BE2C (cell line): ENCODE results near the gene TGM4.

Experiments
- DNase-seq: peaks from one replicate; pipeline ENCODE4 v3.0.0-alpha.2; 2020
- H3K27me3 ChIP-seq: fragments of 250-450 bp; sonication (Bioruptor Pico); 2 replicates; pipeline ENCODE4 v1.5.1; 2020; ENCODE audit warnings: mild to moderate bottlenecking
- H3K36me3 ChIP-seq: fragments of 250-450 bp; sonication (Bioruptor Pico); 2 replicates; pipeline ENCODE4 v1.5.1; 2020; ENCODE audit warnings: mild to moderate bottlenecking
- H3K4me1 ChIP-seq: fragments of 250-450 bp; sonication (Bioruptor Pico); 2 replicates; pipeline ENCODE4 v1.5.1; 2020
- H3K4me3 ChIP-seq: 2 replicates; pipeline ENCODE4 v1.5.1; 2011; ENCODE audit warnings: low read depth, low read length
- H3K9me3 ChIP-seq: fragments of 250-450 bp; sonication (Bioruptor Pico); 2 replicates; pipeline ENCODE4 v1.5.1; 2020
- TF ChIP-seq, protein P1 (sequence below): IDR thresholded peaks from 2 replicates; pipeline ENCODE4 v1.5.1; 2012; ENCODE audit warnings: mild to moderate bottlenecking, low read depth, low read length

TGM4 gene

DNA sequence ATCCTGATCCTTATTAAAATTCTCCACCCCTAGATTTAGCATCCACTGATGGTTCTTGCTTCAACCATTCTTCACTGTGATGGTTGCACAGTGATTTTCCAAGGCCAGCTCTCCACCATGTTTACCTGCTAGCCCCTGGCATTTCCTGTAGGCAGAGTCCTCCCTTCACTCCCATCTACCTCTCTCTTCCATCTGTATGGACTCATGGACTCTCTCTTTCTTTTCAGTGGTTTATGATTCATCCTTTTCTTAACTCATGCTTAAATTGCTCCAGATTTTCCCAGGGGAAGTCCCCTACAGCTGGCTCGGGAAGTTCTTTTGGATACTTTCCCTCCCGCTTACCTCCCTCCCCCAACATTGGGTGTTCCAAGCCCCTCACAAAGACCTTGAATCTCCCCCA is 18.7 kb downstream of the TGM4 start:
- TF ChIP-seq, protein P1, sequence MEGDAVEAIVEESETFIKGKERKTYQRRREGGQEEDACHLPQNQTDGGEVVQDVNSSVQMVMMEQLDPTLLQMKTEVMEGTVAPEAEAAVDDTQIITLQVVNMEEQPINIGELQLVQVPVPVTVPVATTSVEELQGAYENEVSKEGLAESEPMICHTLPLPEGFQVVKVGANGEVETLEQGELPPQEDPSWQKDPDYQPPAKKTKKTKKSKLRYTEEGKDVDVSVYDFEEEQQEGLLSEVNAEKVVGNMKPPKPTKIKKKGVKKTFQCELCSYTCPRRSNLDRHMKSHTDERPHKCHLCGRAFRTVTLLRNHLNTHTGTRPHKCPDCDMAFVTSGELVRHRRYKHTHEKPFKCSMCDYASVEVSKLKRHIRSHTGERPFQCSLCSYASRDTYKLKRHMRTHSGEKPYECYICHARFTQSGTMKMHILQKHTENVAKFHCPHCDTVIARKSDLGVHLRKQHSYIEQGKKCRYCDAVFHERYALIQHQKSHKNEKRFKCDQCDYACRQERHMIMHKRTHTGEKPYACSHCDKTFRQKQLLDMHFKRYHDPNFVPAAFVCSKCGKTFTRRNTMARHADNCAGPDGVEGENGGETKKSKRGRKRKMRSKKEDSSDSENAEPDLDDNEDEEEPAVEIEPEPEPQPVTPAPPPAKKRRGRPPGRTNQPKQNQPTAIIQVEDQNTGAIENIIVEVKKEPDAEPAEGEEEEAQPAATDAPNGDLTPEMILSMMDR, result no peak

DNA sequence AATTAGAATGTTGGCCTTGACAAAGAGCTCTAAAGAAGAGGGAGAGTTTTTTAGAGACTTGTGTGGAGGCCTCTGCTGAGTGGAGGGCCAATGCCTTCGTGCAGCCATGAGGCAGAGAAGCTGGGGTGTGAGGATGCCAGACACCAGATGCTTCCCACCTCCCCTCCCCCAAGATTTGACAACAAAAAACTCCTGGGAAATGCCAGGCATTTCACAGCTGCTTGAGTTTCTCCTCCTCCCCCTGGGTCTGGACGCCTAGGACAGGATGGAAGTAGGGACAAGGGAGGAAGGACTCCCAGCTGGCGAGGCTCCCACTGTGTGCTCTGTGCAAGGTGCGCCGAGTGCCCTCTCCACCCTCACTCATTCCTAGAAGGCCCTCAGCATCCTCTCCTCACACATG is 20.1 kb downstream of the TGM4 start:
- Histone ChIP-seq H3K4me1 (no peaks in the 10 kb centered on the region), H3K36me3 (no peaks in the 10 kb centered on the region), H3K27me3 (no peaks in the 10 kb centered on the region), H3K9me3 (no peaks in the 10 kb centered on the region), H3K4me3 (no peak overlapping the region)
- DNase-seq, result no peak
- TF ChIP-seq, protein P1, result no peak

More for the DNA sequence above, 18.7 kb downstream of the TGM4 start:
- DNase-seq, result no peak
- Histone ChIP-seq H3K4me3 (no peak overlapping the region), H3K36me3 (no peaks in the 10 kb centered on the region), H3K27me3 (no peaks in the 10 kb centered on the region), H3K9me3 (no peaks in the 10 kb centered on the region), H3K4me1 (no peaks in the 10 kb centered on the region)

DNA sequence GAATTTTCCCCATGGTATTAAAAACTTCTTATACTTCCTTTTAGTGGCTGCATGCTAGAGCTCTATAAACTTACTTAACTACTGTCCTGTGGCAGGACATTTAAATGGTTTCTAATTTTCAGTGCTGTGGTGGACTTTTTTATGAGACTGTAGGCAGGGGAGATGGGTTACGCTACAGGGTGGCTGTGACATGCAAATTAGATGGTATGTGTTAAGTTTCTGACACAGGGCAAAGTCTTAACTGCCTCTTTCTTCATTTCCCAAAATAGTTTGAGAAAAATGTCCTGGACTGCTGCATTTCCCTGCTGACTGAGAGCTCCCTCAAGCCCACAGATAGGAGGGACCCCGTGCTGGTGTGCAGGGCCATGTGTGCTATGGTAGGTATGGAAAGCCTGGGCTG is 22.0 kb downstream of the TGM4 start:
- Histone ChIP-seq H3K4me3 (no peak overlapping the region), H3K27me3 (no peaks in the 10 kb centered on the region), H3K9me3 (no peaks in the 10 kb centered on the region), H3K4me1 (no peaks in the 10 kb centered on the region), H3K36me3 (no peaks in the 10 kb centered on the region)
- DNase-seq, result no peak
- TF ChIP-seq, protein P1, result no peak

DNA sequence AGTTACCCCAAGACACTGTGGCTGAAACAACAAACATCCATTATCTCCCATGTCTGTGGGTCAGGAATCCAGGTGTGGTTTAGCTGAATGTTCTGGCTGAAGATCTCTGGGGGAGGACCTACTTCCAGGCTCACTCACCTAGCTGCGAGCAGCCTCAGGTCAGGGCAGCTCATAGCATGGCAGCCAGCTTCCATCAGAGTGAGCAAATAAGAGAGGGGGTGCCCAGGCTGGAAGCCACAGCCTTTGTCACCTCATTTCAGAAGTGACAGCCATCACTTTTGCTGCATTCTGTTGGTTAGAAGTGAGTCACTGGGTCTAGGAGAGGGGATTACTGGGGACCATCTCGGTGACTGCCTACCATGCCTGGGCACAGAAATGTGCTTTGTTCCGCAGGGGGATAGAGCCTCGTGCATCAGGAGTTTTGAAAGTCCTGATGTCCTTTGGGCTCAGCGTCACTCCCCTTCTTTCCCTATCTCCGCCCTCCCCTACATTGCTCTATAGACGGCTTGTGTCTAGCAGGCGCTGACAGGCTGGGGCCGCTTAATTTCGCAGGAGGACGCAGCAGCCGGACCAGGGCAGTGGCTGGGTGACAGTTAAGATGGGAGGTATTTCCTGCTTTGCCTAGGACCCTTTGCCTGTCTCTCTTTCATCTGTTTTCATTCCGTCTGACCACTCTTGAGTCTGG is 25.4 kb downstream of the TGM4 start:
- TF ChIP-seq, protein P1, result no peak
- Histone ChIP-seq H3K4me3 (no peak overlapping the region), H3K27me3 (no peaks in the 10 kb centered on the region)

GRCh38 chr3:44902628-44903027 is 28.2 kb downstream of the TGM4 start:
- no peaks in the 10 kb centered on the region for H3K27me3 ChIP-seq
- no peak overlapping the region for H3K4me3 ChIP-seq
- H3K4me1 ChIP-seq, result no peaks in the 10 kb centered on the region
- no peaks in the 10 kb centered on the region for H3K36me3 ChIP-seq
- TF ChIP-seq, protein P1, result no peak
- DNase-seq, result no peak
- H3K9me3 ChIP-seq, result no peaks in the 10 kb centered on the region

More for the DNA sequence above, 25.4 kb downstream of the TGM4 start:
- no peaks in the 10 kb centered on the region for H3K4me1 ChIP-seq
- H3K36me3 ChIP-seq, result no peaks in the 10 kb centered on the region
- H3K9me3 ChIP-seq, result no peaks in the 10 kb centered on the region
- no peak for DNase-seq

DNA sequence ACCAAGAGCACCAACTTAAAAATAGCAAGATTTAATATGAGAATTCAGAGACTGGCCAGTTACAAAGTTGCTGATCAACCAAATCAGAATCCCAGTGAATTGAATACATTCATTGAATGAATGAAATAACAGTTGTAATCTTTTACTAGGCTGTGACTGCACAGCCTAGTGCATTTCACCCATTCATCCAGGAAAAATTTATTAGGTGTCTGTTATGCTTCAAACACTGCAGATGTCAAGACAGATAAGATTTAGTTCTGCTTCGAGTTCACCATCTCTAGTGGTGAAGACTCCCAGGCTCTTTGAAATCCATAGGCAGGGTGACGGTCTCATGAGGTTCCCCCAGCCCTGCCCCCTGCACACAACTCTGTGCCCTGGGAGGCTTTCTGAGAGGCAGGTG is 28.9 kb downstream of the TGM4 start:
- TF ChIP-seq, protein P1, result no peak
- Histone ChIP-seq H3K4me1 (no peaks in the 10 kb centered on the region), H3K4me3 (no peak overlapping the region), H3K27me3 (no peaks in the 10 kb centered on the region), H3K36me3 (no peaks in the 10 kb centered on the region), H3K9me3 (no peaks in the 10 kb centered on the region)
- DNase-seq, result no peak
